WERI-Rb-1 (cell line): ENCODE data around the gene TMEM95.
A peak's percentile ranks its signal among the peaks of the same experiment; 100 is the strongest.

Source experiments
- DNase-seq: peaks from one replicate; pipeline ENCODE4 v3.0.0-alpha.2; 2020
- H3K27ac ChIP-seq: fragments of 250-450 bp; sonication (Bioruptor Pico); 2 replicates; pipeline ENCODE4 v1.5.1; 2020; ENCODE audit warnings: mild to moderate bottlenecking, moderate library complexity
- H3K27me3 ChIP-seq: fragments of 250-450 bp; sonication (Bioruptor Pico); 2 replicates; pipeline ENCODE4 v1.5.1; 2021; ENCODE audit warnings: mild to moderate bottlenecking, low read depth, moderate library complexity; ENCODE audit not compliant: insufficient read depth, severe bottlenecking
- H3K36me3 ChIP-seq: fragments of 250-450 bp; sonication (Bioruptor Pico); 2 replicates; pipeline ENCODE4 v1.5.1; 2020; ENCODE audit warnings: mild to moderate bottlenecking, moderate library complexity
- H3K4me3 ChIP-seq: 2 replicates; pipeline ENCODE4 v1.5.1; 2011; ENCODE audit warnings: low read depth, mild to moderate bottlenecking, control low read depth, low read length
- H3K9me3 ChIP-seq: fragments of 250-450 bp; sonication (Bioruptor Pico); 2 replicates; pipeline ENCODE4 v1.5.1; 2021; ENCODE audit warnings: mild to moderate bottlenecking, moderate library complexity; ENCODE audit not compliant: severe bottlenecking
- CTCF ChIP-seq: IDR thresholded peaks from 2 replicates; pipeline ENCODE4 v1.5.1; 2011; ENCODE audit warnings: low read depth, mild to moderate bottlenecking, control low read depth, inconsistent platforms, low read length

TMEM95 gene

GRCh38 chr17:7341842-7342241 is 13.1 kb upstream of the TMEM95 start:
- no peak for DNase-seq
- H3K27ac ChIP-seq, result no peak overlapping the region
- TF ChIP-seq CTCF, result no peak
- H3K36me3 ChIP-seq, result no peaks in the 10 kb centered on the region
- no peak overlapping the region for H3K4me3 ChIP-seq
- no peaks in the 10 kb centered on the region for H3K9me3 ChIP-seq
- H3K27me3 ChIP-seq, result no peaks in the 10 kb centered on the region

- Histone ChIP-seq H3K27me3 (no peaks in the 10 kb centered on the region), H3K27ac (no peak overlapping the region), H3K36me3 (no peaks in the 10 kb centered on the region), H3K4me3 (no peak overlapping the region), H3K9me3 (no peaks in the 10 kb centered on the region)
- no peak for DNase-seq
- TF ChIP-seq CTCF, result no peak
These were observed 11.7 kb upstream of the TMEM95 start for GRCh38 chr17:7343250-7343649.

- no peak for DNase-seq
- H3K36me3 ChIP-seq, result no peaks in the 10 kb centered on the region
- peak; percentile 27; the same call in 1 of the 2 replicates for TF ChIP-seq CTCF
- H3K4me3 ChIP-seq, result no peak overlapping the region
- H3K27me3 ChIP-seq, result no peaks in the 10 kb centered on the region
- H3K9me3 ChIP-seq, result no peaks in the 10 kb centered on the region
- no peak overlapping the region for H3K27ac ChIP-seq
These were observed 8.0 kb upstream of the TMEM95 start for GRCh38 chr17:7346761-7347614.

- no peak overlapping the region for H3K27ac ChIP-seq
- no peaks in the 10 kb centered on the region for H3K36me3 ChIP-seq
- TF ChIP-seq CTCF, result no peak
- H3K4me3 ChIP-seq, result no peak overlapping the region
- H3K9me3 ChIP-seq, result no peaks in the 10 kb centered on the region
- no peak for DNase-seq
- H3K27me3 ChIP-seq, result no peaks in the 10 kb centered on the region
These were observed 7.1 kb upstream of the TMEM95 start for GRCh38 chr17:7347630-7348477.

GRCh38 chr17:7348478-7349242 is 6.3 kb upstream of the TMEM95 start:
- H3K36me3 ChIP-seq, result no peaks in the 10 kb centered on the region
- TF ChIP-seq CTCF, result no peak
- no peaks in the 10 kb centered on the region for H3K9me3 ChIP-seq
- DNase-seq, result no peak
- H3K27me3 ChIP-seq, result no peaks in the 10 kb centered on the region
- no peak overlapping the region for H3K27ac ChIP-seq
- no peak overlapping the region for H3K4me3 ChIP-seq
